ENCODE results near the gene PARP2. TPM values are rescaled to one million over a fixed set of nuclear protein-coding genes. Genes with fewer than 3 reads are reported as not detected.

The PARP2 gene
- total and polyA plus RNA-seq, 4 donors: 10.9 to 17.7 (median 15.4) TPM

DNA sequence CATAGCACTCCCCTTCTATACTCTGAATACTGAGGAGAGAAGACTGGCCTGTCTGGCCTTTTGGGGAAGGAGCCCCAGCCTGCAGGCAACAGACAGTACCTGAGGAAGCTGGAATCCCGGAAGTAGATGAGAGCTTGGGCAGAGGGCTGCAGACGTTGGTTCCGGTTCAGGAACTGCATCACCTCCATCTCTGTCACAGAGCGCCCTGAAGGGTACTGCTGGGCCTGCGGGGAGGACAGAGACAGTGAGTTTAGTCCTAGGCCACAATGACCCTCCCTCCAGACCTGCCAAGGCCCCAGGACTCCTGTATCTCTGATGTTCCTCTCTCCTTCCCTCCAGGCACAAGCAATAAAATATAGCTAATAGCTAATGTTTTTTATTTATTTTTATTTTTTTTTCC, 41.5 kb downstream of the PARP2 start:
- Histone ChIP-seq H3K4me1 (ENCODE audit: control insufficient read depth in 5 of 5, insufficient read depth in 5 of 5, low read length in 5 of 5) (no peaks in the 10 kb centered on the region), H3K27me3 (ENCODE audit: control insufficient read depth in 3 of 3, insufficient read depth in 3 of 3, low read length in 2 of 3) (no peaks in the 10 kb centered on the region), H3K27ac (ENCODE audit: low read depth in 1 of 2, low read length in 1 of 2) (no peak overlapping the region), H3K9me3 (ENCODE audit: control insufficient read depth in 4 of 4, insufficient read depth in 3 of 4, low read length in 3 of 4) (no peaks in the 10 kb centered on the region), H3K9ac (ENCODE audit: insufficient read depth in 1 of 2, low read length in 2 of 2) (no peak overlapping the region), H3K4me3 (no peak overlapping the region), H3K36me3 (ENCODE audit: control insufficient read depth in 4 of 4, insufficient read depth in 4 of 4, low read length in 4 of 4) (peaks cover 22 to 79% (median 32%) of the 10 kb centered on the region in 4 donors)
- DNase-seq: no peak
- TF ChIP-seq, protein P1, sequence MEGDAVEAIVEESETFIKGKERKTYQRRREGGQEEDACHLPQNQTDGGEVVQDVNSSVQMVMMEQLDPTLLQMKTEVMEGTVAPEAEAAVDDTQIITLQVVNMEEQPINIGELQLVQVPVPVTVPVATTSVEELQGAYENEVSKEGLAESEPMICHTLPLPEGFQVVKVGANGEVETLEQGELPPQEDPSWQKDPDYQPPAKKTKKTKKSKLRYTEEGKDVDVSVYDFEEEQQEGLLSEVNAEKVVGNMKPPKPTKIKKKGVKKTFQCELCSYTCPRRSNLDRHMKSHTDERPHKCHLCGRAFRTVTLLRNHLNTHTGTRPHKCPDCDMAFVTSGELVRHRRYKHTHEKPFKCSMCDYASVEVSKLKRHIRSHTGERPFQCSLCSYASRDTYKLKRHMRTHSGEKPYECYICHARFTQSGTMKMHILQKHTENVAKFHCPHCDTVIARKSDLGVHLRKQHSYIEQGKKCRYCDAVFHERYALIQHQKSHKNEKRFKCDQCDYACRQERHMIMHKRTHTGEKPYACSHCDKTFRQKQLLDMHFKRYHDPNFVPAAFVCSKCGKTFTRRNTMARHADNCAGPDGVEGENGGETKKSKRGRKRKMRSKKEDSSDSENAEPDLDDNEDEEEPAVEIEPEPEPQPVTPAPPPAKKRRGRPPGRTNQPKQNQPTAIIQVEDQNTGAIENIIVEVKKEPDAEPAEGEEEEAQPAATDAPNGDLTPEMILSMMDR (IDR thresholded peaks at IDR 0.05; ENCODE audit: control extremely low read depth, extremely low read depth): no peak
- 97% methylated on average over 5 of the region's 5 CpGs for WGBS, 2 donors
- ATAC-seq (ENCODE audit: insufficient read depth, low FRiP score): no peak

DNA sequence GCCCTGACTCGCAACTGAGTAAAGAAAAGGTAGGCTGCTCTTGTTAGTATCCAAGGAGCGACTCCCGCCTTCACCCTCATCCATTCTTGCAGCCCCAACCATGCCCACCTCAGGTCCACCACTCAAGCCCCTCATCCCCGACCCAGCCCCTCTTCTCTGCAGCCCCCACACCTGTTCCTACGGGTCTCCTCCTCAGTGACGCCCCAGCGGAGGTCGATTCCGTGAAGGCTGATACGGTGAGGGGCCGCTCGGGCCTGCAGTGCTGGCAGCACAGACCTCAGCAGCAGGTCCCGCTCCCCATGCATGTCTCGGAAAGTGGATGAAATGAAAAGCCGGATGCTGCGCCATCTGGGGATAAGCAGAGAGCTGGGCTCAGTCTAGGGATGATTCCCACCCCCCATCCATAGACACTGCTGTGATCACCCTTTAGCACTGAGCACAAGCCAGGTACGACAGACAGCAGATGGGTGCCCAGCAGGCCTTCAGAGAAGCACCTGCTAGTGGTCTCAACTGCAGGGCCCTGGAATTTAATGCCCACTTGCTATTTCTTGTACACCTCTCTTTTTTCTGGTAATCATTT, 42.9 kb downstream of the PARP2 start:
- Histone ChIP-seq H3K27me3 (ENCODE audit: control insufficient read depth in 3 of 3, insufficient read depth in 3 of 3, low read length in 2 of 3) (no peaks in the 10 kb centered on the region), H3K27ac (ENCODE audit: low read depth in 1 of 2, low read length in 1 of 2) (no peak overlapping the region), H3K9me3 (ENCODE audit: control insufficient read depth in 4 of 4, insufficient read depth in 3 of 4, low read length in 3 of 4) (no peaks in the 10 kb centered on the region), H3K4me3 (no peak overlapping the region), H3K36me3 (ENCODE audit: control insufficient read depth in 4 of 4, insufficient read depth in 4 of 4, low read length in 4 of 4) (peaks cover 29 to 78% (median 36%) of the 10 kb centered on the region in 4 donors), H3K9ac (ENCODE audit: insufficient read depth in 1 of 2, low read length in 2 of 2) (no peak overlapping the region), H3K4me1 (ENCODE audit: control insufficient read depth in 5 of 5, insufficient read depth in 5 of 5, low read length in 5 of 5) (no peaks in the 10 kb centered on the region)
- DNase-seq (no peak), ATAC-seq (ENCODE audit: insufficient read depth, low FRiP score) (no peak)
- TF ChIP-seq, protein P1 (IDR thresholded peaks at IDR 0.05; ENCODE audit: control extremely low read depth, extremely low read depth): no peak
- 97 to 100% methylated on average over 17 of the region's 17 CpGs for WGBS, 2 donors

DNA sequence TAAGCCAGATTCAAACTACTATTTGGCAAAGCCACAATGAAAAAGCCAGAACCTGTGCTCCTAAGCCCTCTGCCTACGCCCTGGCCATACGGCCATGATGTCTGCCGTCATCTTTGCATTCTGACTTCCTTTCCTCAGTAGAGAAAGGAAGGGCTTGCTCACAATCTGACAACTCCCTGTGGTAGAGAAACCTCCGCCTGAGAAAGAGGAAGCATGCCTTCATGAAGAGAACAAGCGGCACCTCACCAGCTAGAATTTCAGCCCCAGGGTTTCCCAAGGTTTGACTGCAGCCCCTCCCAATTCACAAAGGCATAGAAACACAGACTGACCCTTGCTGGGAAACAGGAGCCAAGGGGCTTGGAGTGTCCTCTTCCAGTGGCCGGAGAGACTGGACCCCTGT, 44.1 kb downstream of the PARP2 start:
- no peak overlapping the region for H3K4me3 ChIP-seq
- H3K4me1 ChIP-seq (ENCODE audit: control insufficient read depth in 5 of 5, insufficient read depth in 5 of 5, low read length in 5 of 5): no peaks in the 10 kb centered on the region
- H3K9ac ChIP-seq (ENCODE audit: insufficient read depth in 1 of 2, low read length in 2 of 2): no peak overlapping the region
- H3K9me3 ChIP-seq (ENCODE audit: control insufficient read depth in 4 of 4, insufficient read depth in 3 of 4, low read length in 3 of 4): no peaks in the 10 kb centered on the region
- H3K36me3 ChIP-seq (ENCODE audit: control insufficient read depth in 4 of 4, insufficient read depth in 4 of 4, low read length in 4 of 4): peaks cover 33 to 70% (median 40%) of the 10 kb centered on the region in 4 donors
- peak; percentile 53 for ATAC-seq (ENCODE audit: insufficient read depth, low FRiP score)
- H3K27me3 ChIP-seq (ENCODE audit: control insufficient read depth in 3 of 3, insufficient read depth in 3 of 3, low read length in 2 of 3): no peaks in the 10 kb centered on the region
- no peak overlapping the region for H3K27ac ChIP-seq (ENCODE audit: low read depth in 1 of 2, low read length in 1 of 2)
- TF ChIP-seq, protein P1 (IDR thresholded peaks at IDR 0.05; ENCODE audit: control extremely low read depth, extremely low read depth): no peak
- no peak for DNase-seq
- WGBS, 2 donors: 62 to 83% methylated on average over 6 of the region's 6 CpGs

DNA sequence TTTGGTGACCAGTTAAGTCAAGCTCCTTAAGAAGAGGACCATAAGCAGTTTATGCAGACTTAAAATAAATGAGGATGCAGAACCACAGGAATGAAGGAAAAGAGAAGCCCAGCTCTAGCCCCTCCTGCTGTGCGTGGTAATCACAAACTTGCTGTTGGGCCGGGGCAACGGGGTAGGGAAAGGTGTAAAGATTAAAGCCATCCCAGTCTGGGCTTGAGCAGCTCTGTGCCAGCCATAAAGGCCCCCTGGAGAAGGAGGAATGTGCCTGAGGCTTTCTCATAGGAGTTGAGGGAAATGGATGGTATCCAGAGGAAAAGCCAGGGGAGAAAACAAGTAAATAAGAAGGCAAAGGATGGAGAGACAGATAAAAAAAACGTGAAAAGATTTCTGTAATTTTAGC, 44.7 kb downstream of the PARP2 start:
- Histone ChIP-seq H3K4me3 (no peak overlapping the region), H3K27ac (ENCODE audit: low read depth in 1 of 2, low read length in 1 of 2) (no peak overlapping the region), H3K27me3 (ENCODE audit: control insufficient read depth in 3 of 3, insufficient read depth in 3 of 3, low read length in 2 of 3) (no peaks in the 10 kb centered on the region), H3K4me1 (ENCODE audit: control insufficient read depth in 5 of 5, insufficient read depth in 5 of 5, low read length in 5 of 5) (no peaks in the 10 kb centered on the region), H3K36me3 (ENCODE audit: control insufficient read depth in 4 of 4, insufficient read depth in 4 of 4, low read length in 4 of 4) (peaks cover 33 to 64% (median 40%) of the 10 kb centered on the region in 4 donors), H3K9ac (ENCODE audit: insufficient read depth in 1 of 2, low read length in 2 of 2) (no peak overlapping the region), H3K9me3 (ENCODE audit: control insufficient read depth in 4 of 4, insufficient read depth in 3 of 4, low read length in 3 of 4) (no peaks in the 10 kb centered on the region)
- WGBS, 2 donors: 69 to 72% methylated on average over 4 of the region's 4 CpGs
- TF ChIP-seq, protein P1 (IDR thresholded peaks at IDR 0.05; ENCODE audit: control extremely low read depth, extremely low read depth): no peak
- DNase-seq (no peak), ATAC-seq (ENCODE audit: insufficient read depth, low FRiP score) (no peak)

Measured in lung (tissue), 12 donors.